NCI-H1105 (cell line): ENCODE data around the gene ERI3.

ENCODE experiments used
- DNase-seq: peaks from one replicate; lab custom pipeline; 2025; lab: John Stamatoyannopoulos, UW

ERI3 gene

GRCh38 chr1:44354840-44355581, at the start of gene ERI3:
Gene ERI3, minus strand, starts transcription at chr1:44355257. Its CDS starts 231 bp downstream, at chr1:44355026.
- peak; percentile 98 for DNase-seq

- no peak for DNase-seq
Measured at GRCh38 chr1:44401256-44402228, 46.5 kb upstream of the ERI3 start.

GRCh38 chr1:44390277-44390676, 35.2 kb upstream of the ERI3 start:
- no peak for DNase-seq

DNA sequence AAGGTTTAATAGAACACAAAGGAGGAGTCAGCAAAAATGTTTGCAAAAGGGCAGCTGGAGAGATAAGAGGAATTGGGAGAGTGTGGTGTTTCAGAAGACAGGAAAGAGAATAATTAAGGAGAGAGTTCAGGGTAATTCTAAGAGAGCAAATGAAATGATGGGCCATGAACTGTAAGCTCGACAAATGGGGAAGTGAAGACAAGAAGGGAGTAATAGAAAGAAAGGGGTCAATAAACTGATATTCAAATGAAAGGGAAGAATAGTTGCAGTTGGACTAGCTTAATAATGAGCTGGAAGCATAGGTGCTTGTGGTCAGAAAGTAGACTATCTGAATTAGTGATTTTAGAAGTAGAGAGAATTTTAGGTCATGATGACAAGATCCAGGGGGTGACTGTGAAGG, 34.4 kb upstream of the ERI3 start:
- DNase-seq = no peak

- no peak for DNase-seq
Measured at GRCh38 chr1:44388551-44388950, 33.5 kb upstream of the ERI3 start.

DNA sequence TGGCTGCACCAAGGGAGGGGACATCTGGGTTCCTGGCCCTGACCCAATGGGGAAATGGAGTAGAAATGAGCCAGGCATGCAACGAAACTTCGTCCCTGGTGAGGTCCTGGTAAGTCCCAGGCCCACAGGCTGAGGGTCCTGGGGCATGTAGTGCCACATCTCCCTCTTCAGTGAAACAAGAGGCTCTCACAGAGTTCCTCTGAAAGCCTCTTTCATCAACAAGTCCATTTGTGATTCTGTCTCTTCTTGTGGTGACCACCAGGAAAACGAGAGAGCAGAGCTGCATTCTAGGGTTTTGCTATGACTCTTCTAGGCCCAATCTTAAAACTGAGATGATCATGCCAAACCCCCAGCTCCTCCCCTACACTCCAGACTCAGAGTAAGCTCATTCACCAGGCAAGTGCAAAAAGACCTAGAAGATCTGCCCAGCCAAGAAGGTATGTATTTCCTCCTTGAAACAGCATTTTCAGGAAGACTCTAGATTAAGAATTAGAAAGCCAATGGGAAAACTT, 25.7 kb upstream of the ERI3 start:
- no peak for DNase-seq

- DNase-seq = peak; percentile 42
Measured at GRCh38 chr1:44377925-44378784, 23.1 kb upstream of the ERI3 start.

DNA sequence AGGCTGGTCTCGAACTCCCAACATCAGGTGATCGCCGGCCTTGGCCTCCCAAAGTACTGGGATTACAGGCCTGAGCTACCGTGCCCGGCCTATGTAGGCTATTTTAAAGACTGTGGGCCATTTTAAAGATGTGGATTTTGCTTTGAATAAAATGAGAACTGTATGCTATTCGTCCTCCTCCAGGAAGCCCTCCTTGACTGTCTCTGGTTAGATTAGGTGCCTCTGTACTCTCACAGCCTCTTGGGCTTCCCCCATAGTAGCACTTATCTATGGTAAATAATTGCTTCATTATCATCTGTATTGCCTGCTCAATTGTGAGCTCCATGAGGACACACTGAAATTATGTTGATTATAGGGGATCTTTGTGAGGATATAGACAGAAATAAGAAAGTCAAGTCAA, 20.5 kb upstream of the ERI3 start:
- DNase-seq = no peak

DNA sequence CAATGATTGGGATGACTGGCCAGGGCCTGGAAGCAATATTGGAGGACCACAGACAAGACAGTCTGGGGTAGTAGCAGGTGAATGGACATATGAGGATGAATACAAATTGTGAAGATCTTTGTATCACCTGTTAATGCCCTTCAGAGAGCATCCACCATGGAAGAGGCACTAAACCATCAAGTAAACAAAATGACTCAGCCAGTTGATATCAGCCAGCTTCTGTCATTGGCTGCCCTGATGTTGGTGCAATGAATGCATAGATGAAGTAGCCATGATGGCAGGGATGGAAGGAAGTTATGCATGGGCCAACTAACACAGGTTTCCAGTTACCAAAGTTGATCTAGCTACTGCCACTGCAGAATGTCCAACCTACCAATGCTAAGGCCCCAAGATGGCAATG, 16.1 kb upstream of the ERI3 start:
- no peak for DNase-seq

- DNase-seq = no peak
Measured at GRCh38 chr1:44368471-44369151, 13.6 kb upstream of the ERI3 start.

GRCh38 chr1:44367944-44368343, 12.9 kb upstream of the ERI3 start:
- DNase-seq = no peak

DNA sequence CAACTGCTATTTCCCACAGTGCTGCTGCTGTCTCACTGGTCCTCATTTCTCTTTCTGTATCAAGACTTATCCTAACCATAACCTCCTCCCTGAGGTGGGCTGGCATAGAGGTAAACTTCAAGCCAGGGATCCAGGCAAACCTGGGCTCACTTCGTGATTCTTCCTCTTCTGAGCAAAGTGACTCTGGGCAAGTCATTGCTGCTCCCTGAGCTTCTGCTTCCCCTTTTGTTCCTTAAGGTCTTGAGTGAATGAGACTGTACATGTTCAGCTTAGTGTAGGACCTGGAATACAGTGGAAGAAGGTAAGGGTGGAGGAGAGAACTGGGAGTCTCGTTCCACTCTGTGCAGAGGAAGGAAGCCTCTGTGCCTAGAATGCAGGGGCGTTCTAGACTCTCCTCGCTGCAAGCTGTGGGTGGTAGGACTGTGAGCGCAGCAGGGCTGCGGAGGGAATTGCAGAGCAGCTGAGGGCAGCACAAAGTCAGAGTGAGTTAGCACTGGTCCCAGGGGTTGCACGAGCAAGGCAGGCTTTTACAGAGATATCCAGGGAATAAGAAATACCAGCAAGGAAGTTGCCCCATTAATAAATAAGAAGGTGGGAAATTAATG, 11.4 kb upstream of the ERI3 start:
- no peak for DNase-seq

DNA sequence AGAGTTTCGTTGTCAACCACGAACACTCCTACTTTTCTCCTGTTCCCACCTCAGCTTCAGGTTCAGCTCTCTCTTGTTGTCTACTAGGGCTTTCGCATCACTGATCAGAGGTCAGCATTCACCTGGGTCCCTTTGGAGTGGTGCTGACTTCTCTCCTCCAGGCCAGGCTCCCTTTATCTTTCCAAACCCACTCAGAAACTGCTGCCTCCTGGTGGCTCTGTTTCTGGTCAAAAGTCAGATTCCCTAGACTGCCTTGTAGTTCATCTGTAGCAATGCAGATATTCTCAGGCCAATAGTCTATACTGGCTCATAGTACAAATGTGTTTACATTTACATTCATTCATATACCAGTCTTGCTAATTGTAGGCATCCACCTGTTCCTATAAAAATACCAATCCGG, 6.4 kb upstream of the ERI3 start:
- no peak for DNase-seq

DNA sequence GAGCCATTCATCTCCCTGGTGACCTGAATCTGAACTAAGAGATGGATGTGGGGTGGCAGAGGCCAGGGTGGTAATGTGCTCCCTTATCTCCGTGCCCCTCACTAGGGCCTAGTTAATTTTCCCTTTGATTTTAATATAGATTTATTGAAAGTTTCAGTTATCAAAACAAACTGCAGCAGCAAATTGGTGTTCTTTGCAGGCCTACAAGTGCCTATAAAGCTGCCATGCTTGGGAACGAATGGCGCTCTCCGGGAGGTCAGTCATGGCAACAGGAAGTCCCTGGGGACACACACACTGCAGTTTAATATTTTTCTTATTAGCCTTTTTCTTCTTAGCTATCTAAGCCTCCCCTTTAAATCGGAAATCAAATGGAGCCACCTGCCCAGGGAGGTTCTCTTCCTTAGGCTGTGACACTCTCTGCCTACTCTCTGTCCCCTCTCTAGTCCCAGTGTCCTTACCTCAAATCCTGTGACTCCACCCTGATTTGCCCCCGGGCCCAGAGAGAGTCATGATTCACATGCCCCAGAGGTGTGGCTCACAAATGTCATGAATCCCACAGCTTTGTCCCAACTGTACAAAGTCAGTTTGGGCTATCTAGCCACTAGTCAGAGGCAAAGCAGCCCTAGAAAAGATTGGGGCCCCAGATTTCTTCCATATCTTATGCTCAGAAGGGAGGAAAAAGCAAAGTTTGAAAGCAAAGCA, 4.3 kb upstream of the ERI3 start:
- DNase-seq = no peak

- DNase-seq = no peak
Measured at GRCh38 chr1:44357710-44358109, 2.7 kb upstream of the ERI3 start.

DNA sequence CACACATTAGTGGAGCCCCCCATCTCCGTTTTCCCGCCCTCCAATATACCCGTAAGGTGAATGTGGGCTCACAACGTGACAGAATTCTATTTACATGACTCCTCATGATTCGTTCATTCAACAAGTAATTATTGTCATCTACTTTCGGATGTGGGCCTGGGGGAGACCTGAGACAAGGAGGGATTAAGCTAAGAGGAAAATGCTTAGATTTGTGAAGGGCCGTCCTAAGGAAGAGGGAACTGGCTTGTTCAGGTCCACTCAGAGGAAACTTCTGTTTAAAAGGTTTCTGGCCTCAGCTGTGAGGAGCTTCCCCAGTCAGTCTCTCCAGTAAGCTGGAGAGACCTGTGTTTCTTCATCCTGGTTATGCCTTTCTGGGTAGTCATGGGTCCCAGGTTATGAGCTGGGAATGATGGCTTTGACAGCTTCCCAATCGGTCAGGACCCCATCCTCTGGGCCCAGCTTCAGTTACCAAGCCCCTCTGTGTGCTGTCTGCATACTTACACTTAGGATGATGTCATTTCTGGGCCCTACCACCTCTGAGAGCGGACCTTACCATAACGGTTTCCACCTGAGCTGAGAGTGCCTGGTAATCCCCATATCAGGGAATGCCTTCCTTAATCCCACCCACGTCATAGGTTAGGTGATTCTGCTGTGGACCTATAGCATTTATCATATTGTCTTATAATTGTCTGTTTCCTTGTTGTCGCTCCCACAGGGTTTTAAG, 687 bp upstream of the ERI3 start:
- DNase-seq = no peak

- DNase-seq = no peak
Measured at GRCh38 chr1:44354268-44354839, 703 bp downstream of the ERI3 start.

DNA sequence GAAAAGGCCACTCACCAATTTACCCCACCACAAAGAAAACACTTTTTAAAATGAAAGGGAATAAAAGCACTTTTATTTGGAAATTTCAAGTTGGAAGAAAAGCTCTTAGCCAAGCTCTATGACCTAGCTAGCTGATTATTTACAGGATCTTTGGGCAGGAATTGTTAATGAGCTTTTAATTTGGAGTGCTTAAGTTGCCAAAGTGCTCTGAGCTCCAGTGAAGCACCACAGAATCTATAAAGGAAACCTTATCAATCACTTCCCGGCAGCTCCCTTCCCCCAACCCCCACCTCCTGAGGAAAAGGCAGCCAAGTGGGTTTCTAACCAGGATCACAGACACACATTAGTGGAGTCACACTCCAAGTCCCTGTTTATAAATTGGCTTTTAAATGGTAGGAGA, 1.5 kb downstream of the ERI3 start:
- DNase-seq = no peak

DNA sequence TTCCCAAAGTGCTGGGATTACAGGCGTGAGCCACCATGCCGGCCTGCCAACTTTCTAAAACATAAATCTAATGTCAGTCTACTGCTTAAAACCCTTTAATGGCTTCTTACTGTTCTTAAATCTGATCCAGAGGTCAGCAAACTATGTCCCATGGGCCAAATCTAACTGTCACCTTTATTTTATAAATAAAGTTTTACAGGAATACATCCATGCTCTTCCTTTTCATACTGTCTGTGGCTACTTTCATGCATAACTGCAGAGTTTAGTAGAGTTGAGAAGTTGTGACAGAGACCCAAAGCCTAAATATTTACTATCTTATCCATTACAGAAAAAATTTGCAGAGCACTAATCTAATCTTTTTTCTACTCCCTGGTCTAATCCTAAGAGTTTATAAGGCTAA, 3.8 kb downstream of the ERI3 start:
- no peak for DNase-seq
